OCI-LY7 (cell line): ENCODE measurements around the gene TUBGCP5.

ENCODE experiments used
- CTCF ChIP-seq: fragments of 200-600 bp; sonication (generic); conservative IDR thresholded peaks from 2 replicates; pipeline ENCODE4 v1.5.1; 2014; ENCODE audit warnings: mild to moderate bottlenecking, antibody characterized with exemption, low read length, moderate library complexity, mixed read lengths
- EZH2phosphoT487 ChIP-seq: fragments of 200-600 bp; sonication (generic); IDR thresholded peaks from 2 replicates; pipeline ENCODE4 v1.6.1; 2018; ENCODE audit warnings: low read depth, borderline replicate concordance, mild to moderate bottlenecking, mixed run types, antibody characterized with exemption, low read length, moderate library complexity, mixed read lengths

DNA sequence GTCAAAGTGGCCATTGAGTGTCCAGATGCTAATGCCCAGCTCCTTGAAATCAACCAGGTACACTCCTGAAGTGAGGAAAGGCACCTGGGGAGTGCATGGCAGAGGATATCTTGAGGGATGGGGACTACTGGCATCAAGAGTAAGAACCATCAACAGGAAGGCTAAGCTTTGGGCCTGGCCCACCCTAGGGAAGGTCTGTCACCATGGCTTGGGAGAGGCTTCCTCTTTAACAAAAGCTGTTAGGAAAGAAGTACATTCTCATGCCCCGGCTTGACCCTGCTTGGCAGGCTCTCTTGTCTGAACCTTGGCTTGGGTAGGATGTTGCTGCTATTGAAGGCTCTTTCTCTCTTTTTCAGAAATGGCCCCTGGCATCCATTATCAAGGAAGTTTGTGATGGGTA is 43.7 kb upstream of the TUBGCP5 start:
- no peak for TF ChIP-seq CTCF
- TF ChIP-seq EZH2phosphoT487 = no peak
